HCT116 (cell line): ENCODE measurements around the gene RAB25.

ENCODE experiments used
- JUND ChIP-seq: IDR thresholded peaks from 2 replicates; pipeline ENCODE4 v1.6.1; 2012
- RAD21 ChIP-seq: IDR thresholded peaks from 2 replicates; pipeline ENCODE4 v1.6.1; 2012; ENCODE audit warnings: low read depth, mild to moderate bottlenecking
- SIN3A ChIP-seq: IDR thresholded peaks from 2 replicates; pipeline ENCODE4 v1.6.1; 2012; ENCODE audit warnings: low read depth
- TF ChIP-seq, protein P1 (sequence below): IDR thresholded peaks from 2 replicates; pipeline ENCODE4 v1.6.1; 2012
- TF ChIP-seq, protein P2 (sequence below), 3 experiments: fragments of 200-600 bp in 1 of 3; sonication (generic) in 1 of 3; IDR thresholded peaks in 2 of 3; conservative IDR thresholded peaks in 1 of 3; 2 replicates each; pipeline ENCODE4 v1.5.1; 2012 to 2017; ENCODE audit warnings: low read depth in 2 of 3, low read length in 2 of 3, antibody characterized with exemption in 1 of 3, borderline replicate concordance in 1 of 3, control low read depth in 1 of 3, mild to moderate bottlenecking in 1 of 3, mixed read lengths in 1 of 3, mixed run types in 1 of 3, moderate library complexity in 1 of 3; ENCODE audit not compliant: insufficient read depth in 1 of 3

DNA sequence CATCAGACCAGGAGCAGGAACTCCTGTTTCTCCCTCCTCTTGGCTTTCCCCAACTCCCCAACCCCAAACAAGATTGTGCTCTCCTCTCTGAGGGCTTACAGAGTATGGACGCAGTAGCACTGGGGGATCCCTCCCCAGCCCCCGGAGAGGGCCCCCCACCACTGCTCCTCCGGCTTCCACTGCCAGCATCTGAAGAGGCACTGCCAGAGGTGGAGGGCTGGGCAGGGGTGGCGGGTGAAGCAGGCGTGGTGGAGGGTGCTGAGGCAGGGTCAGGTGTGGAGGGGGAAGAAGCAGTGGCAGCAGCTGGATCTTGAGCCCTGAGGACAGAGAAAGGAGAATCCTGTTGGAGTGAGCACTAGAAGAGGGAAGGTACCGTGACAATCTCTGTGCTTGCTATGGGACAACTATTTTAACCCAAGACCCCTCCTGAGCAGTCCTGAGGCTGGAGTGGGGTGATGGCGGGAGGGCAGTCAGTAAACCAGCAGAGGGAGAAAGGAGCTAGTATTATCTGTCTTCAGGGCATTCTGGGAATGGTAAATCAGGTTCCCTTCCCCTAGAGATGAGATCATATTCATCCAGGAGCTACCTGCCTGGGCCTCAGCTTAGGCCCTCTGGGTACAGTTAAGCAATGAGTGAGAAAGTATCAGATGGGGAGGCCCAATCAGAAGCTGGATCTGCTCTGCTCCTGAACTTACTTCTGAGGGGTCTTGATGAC is 9.8 kb upstream of the RAB25 start:
- TF ChIP-seq JUND (no peak), SIN3A (no peak), RAD21 (no peak)
- TF ChIP-seq, protein P1, sequence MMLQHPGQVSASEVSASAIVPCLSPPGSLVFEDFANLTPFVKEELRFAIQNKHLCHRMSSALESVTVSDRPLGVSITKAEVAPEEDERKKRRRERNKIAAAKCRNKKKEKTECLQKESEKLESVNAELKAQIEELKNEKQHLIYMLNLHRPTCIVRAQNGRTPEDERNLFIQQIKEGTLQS, result no peak
- TF ChIP-seq, protein P2, sequence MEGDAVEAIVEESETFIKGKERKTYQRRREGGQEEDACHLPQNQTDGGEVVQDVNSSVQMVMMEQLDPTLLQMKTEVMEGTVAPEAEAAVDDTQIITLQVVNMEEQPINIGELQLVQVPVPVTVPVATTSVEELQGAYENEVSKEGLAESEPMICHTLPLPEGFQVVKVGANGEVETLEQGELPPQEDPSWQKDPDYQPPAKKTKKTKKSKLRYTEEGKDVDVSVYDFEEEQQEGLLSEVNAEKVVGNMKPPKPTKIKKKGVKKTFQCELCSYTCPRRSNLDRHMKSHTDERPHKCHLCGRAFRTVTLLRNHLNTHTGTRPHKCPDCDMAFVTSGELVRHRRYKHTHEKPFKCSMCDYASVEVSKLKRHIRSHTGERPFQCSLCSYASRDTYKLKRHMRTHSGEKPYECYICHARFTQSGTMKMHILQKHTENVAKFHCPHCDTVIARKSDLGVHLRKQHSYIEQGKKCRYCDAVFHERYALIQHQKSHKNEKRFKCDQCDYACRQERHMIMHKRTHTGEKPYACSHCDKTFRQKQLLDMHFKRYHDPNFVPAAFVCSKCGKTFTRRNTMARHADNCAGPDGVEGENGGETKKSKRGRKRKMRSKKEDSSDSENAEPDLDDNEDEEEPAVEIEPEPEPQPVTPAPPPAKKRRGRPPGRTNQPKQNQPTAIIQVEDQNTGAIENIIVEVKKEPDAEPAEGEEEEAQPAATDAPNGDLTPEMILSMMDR (IDR thresholded peaks at IDR 0.05 in 2 of 3, conservative IDR thresholded peaks at IDR 0.05 in 1 of 3; ENCODE audit: borderline replicate concordance in 1 of 3, insufficient read depth in 1 of 3, low read depth in 2 of 3, low read length in 2 of 3), result no peak
